ENCODE data around the gene SCO2. TPM values are rescaled to one million over a fixed set of nuclear protein-coding genes. Genes with fewer than 3 reads are reported as not detected.

Gene SCO2, protein sequence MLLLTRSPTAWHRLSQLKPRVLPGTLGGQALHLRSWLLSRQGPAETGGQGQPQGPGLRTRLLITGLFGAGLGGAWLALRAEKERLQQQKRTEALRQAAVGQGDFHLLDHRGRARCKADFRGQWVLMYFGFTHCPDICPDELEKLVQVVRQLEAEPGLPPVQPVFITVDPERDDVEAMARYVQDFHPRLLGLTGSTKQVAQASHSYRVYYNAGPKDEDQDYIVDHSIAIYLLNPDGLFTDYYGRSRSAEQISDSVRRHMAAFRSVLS
- total RNA-seq = 2.0 and 2.4 TPM in 2 replicates

GRCh38 chr22:50525104-50525857 lies at the start of gene SCO2:
Gene SCO2 (minus strand): TSS chr22:50525598. CDS start chr22:50524411, 1,187 bp downstream.

GRCh38 chr22:50562523-50563412 lies 37.4 kb upstream of the SCO2 start, which contains the start of gene SYCE3:
Gene SYCE3 (minus strand): TSS chr22:50562919. CDS start chr22:50556405, 6,514 bp downstream.

GRCh38 chr22:50545522-50546325 lies 20.3 kb upstream of the SCO2 start, which contains the start of gene KLHDC7B:
Gene KLHDC7B (plus strand): TSS chr22:50545899. CDS start chr22:50546244, 345 bp downstream.

DNA sequence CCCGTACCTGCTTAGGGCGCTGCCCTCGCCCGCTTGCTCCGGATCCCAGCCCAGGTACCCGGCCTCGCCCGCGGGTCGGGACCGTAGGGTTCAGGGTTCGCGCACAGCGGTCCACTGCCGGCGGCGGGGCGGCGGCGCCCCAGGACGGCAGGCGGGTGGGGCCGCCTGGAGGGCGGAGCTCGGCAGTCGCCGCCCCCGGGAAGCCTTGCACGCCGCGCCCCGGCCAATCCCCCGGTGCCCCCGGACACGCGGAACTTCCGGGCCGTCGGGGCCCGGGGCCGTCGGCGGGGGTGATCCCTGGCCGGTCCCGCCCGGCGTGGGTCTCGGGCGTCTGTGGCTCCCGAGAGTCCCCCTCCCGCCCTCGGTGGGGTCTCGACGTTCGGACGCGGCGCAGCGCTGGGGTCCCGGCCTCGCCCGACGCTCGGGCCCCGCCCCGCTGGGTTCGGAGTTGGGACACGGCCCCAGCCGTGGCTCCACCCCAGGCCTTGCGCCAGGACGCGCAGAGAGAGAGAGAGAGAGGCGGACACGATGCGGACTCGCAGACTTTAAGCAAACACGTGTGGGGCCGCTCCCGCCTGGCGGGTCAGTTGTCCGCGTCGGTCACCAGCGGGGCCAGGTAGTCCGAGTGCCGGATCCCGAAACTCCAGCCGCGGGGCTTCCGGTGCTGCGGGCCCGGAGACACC lies 4.6 kb upstream of the SCO2 start, which contains the start of gene TYMP:
Gene TYMP (minus strand): TSS at position 116 of the 683 bp plus-strand sequence. CDS start 303 bp downstream, outside the sequence.

GRCh38 chr22:50507991-50508884 lies 17.2 kb downstream of the SCO2 start, which contains the start of gene NCAPH2:
Gene NCAPH2 (plus strand): TSS chr22:50508224. CDS start chr22:50508338, 114 bp downstream.

GRCh38 chr22:50507421-50507990 lies 17.9 kb downstream of the SCO2 start, which contains the start of gene LMF2:
Gene LMF2 (minus strand): TSS chr22:50507702. CDS start chr22:50507675, 27 bp downstream.

DNA sequence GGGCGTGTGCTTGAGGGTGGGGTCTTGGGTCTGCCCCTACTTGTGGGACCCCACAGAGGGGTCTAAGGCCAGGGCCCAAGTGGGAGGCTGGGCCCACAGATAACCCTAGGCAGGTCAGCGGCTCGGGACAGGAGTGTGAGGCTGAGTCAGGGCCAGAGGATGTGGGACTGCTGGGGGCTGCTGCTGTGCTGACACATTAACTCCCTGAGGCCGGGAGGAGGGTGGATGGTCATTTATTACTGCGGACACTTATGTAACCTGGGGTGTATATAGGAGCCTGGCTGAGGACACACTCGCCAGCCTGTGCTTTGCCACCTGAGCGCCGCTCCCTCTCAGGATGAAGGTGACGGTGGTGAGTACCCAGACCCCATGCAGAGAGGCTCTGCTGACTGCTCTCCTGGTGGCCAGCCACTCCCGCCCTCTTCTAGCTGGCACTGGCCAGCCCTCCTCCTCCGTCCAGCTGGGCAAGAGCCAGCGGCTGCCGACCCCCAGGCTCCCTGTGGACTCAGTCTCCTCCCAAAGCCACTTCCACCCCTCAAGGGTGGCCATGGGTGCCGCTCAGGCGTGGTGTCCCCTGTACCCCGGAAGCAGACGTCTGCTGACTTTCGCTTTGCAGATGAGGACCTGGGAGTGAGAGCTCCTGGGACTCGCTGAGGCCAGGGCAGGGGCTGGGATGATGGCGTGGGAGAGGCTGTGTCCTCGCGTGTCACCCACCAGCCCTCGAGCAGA lies 38.7 kb downstream of the SCO2 start, which contains the start of gene MIOX:
Gene MIOX (plus strand): TSS at position 299 of the 729 bp plus-strand sequence. CDS start 39 bp downstream, at position 338.

GRCh38 chr22:50481440-50482106 lies 43.8 kb downstream of the SCO2 start, which contains the start of gene ADM2:
Gene ADM2 (plus strand): TSS chr22:50481543. CDS start chr22:50481848, 305 bp downstream.

DNA sequence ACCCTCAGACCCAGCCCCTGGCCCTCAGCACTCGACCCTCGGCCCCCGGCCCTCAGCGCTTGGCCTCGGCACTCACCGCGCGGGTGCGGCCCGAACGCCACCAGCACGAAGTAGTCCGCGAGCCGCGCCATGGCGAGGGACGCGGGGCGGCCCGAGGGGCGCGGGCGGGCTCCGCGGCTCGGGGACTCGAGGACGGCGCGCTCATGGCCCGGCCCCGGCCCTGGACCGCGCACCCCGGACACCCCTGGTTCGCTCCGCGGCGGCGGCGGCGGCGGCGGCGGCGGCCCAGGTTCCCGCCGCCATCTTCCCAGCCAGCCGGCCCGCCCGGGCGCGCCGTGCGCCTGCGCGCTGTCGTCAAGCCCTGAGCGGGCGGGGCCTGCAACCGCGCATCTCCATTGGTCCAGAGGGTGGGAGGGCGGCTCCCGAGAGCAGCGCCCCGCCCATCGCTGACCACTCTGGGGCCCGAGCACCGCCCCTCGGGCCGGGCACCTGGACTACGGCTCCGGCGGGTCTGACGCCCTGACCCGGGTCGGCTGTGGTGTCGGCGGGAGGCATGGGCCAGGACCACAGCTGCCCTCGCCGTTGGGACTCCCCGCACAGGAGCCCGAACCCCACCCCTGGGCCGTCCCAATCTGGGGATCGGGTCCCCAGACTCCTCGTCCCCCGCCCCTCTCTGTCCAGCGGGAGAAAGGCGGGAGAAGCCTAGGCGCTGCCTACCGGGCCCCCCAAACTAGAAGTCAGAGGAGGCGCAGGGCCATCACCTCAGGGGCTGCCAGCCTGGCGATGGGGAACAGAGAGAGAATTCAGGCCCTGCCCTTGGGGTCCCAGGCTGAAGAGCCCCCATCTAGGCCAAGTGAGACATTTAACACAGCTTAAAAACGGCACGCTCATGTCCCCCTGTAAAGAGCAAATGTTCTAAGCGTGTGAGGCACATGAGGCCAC lies 50.4 kb downstream of the SCO2 start, which contains the start of gene SBF1:
Gene SBF1 (minus strand): TSS at position 326 of the 942 bp plus-strand sequence. CDS start 195 bp downstream, at position 131.

Other genes with a start within 250 kb of the SCO2 start
- gene PLXNB2, start 218.0 kb downstream of the SCO2 start, total RNA-seq = 64.2 and 73.9 TPM in 2 replicates
- 1.1 and 1.7 TPM in 2 replicates for gene DENND6B, start 198.6 kb downstream of the SCO2 start, total RNA-seq
- gene PPP6R2, start 182.3 kb downstream of the SCO2 start, total RNA-seq = 47.9 and 48.7 TPM in 2 replicates
- gene SBF1, start 50.6 kb downstream of the SCO2 start, total RNA-seq = 47.6 and 55.6 TPM in 2 replicates
- 0.36 and 0.40 TPM in 2 replicates for gene ADM2, start 44.1 kb downstream of the SCO2 start, total RNA-seq
- gene MIOX, start 38.7 kb downstream of the SCO2 start, total RNA-seq = not detected in 2 replicates
- gene LMF2, start 17.9 kb downstream of the SCO2 start, total RNA-seq = 31.5 and 40.1 TPM in 2 replicates
- gene NCAPH2, start 17.4 kb downstream of the SCO2 start, total RNA-seq = 33.2 and 40.8 TPM in 2 replicates
- 4.4 and 6.0 TPM in 2 replicates for gene TYMP, start 4.4 kb upstream of the SCO2 start, total RNA-seq
- gene KLHDC7B, start 20.3 kb upstream of the SCO2 start, total RNA-seq = not detected in 2 replicates
- gene SYCE3, start 37.3 kb upstream of the SCO2 start, total RNA-seq = not detected in 2 replicates
- gene CPT1B, start 52.8 kb upstream of the SCO2 start, total RNA-seq = 1.6 and 2.1 TPM in 2 replicates
- 21.1 and 30.4 TPM in 2 replicates for gene CHKB, start 57.3 kb upstream of the SCO2 start, total RNA-seq
- 0.13 and 0.14 TPM in 2 replicates for gene MAPK8IP2, start 75.2 kb upstream of the SCO2 start, total RNA-seq
- 14.8 and 18.7 TPM in 2 replicates for gene ARSA, start 102.6 kb upstream of the SCO2 start, total RNA-seq
- 36.4 and 54.3 TPM in 2 replicates for gene SHANK3, start 147.2 kb upstream of the SCO2 start, total RNA-seq
- 0.80 and 0.93 TPM in 2 replicates for gene ACR, start 212.6 kb upstream of the SCO2 start, total RNA-seq